Measurements from ENCODE around the gene MYBPC1. TPM values are rescaled to one million over a fixed set of nuclear protein-coding genes. Genes with fewer than 3 reads are reported as not detected.
"Not testable (repeated sequence)": the region's sequence is repeated elsewhere in the genome, so short reads cannot be mapped to it uniquely, and the experiment has no call there.

MYBPC1 gene
- total RNA-seq, 2 donors from 2014 or later = 0.49 to 1.5 TPM

DNA sequence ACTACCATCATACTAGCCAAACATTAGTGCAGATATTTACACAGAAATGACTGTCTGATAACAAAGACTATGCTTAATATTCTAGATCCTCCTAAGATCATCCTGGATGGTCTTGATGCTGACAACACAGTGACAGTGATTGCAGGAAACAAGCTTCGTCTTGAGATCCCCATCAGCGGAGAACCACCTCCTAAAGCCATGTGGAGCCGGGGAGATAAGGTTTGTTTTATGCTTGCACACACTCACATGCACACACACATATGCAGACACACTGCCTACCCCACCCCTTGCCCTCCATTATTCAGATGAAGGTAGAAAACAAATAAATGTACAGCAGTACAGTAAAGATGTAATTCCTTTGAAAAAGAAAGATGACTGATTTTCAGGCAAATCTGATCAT is 58.3 kb downstream of the MYBPC1 start:
- no peak for ATAC-seq (ENCODE audit: insufficient number of reproducible peaks, low FRiP score, low read depth)

DNA sequence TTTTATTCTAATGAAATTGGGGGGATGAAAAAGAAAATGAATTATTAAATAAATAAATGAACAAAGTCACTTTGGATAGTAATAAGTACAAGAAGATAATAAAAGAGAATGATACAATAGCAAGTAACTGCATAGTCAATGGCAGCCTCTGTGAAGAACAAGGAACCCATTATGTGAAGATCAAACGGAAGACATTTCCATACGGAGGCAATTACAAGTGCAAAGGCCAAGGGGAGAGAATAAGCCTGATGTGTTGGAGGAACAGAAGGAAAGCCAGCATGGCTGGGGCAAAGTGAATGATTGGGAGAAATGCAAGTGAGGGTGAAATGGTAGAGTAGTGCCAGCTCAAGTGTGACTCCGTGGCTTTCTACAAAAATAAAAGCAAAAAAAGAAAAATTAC is 58.7 kb downstream of the MYBPC1 start:
- DNase-seq (ENCODE audit: low spot score) = no peak
- Histone ChIP-seq H3K9me3 (no peaks in the 10 kb centered on the region), H3K27me3 (replicated peaks; ENCODE audit: insufficient read depth) (no peaks in the 10 kb centered on the region), H3K27ac (no peak overlapping the region), H3K4me3 (no peak overlapping the region), H3K36me3 (no peaks in the 10 kb centered on the region), H3K4me1 (ENCODE audit: control insufficient read depth in 1 of 2, low read depth in 2 of 2) (no peaks in the 10 kb centered on the region)
- ATAC-seq (ENCODE audit: insufficient number of reproducible peaks, low FRiP score, low read depth) = no peak
- TF ChIP-seq, protein P1, sequence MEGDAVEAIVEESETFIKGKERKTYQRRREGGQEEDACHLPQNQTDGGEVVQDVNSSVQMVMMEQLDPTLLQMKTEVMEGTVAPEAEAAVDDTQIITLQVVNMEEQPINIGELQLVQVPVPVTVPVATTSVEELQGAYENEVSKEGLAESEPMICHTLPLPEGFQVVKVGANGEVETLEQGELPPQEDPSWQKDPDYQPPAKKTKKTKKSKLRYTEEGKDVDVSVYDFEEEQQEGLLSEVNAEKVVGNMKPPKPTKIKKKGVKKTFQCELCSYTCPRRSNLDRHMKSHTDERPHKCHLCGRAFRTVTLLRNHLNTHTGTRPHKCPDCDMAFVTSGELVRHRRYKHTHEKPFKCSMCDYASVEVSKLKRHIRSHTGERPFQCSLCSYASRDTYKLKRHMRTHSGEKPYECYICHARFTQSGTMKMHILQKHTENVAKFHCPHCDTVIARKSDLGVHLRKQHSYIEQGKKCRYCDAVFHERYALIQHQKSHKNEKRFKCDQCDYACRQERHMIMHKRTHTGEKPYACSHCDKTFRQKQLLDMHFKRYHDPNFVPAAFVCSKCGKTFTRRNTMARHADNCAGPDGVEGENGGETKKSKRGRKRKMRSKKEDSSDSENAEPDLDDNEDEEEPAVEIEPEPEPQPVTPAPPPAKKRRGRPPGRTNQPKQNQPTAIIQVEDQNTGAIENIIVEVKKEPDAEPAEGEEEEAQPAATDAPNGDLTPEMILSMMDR (IDR thresholded peaks at IDR 0.05) = no peak

More for the DNA sequence above, 58.3 kb downstream of the MYBPC1 start:
- no peaks in the 10 kb centered on the region for H3K36me3 ChIP-seq
- no peak overlapping the region for H3K27ac ChIP-seq
- H3K27me3 ChIP-seq (replicated peaks; ENCODE audit: insufficient read depth) = no peaks in the 10 kb centered on the region
- no peaks in the 10 kb centered on the region for H3K9me3 ChIP-seq
- no peak for DNase-seq (ENCODE audit: low spot score)
- TF ChIP-seq, protein P1 (IDR thresholded peaks at IDR 0.05) = no peak
- no peak overlapping the region for H3K4me3 ChIP-seq
- H3K4me1 ChIP-seq (ENCODE audit: control insufficient read depth in 1 of 2, low read depth in 2 of 2) = no peaks in the 10 kb centered on the region

DNA sequence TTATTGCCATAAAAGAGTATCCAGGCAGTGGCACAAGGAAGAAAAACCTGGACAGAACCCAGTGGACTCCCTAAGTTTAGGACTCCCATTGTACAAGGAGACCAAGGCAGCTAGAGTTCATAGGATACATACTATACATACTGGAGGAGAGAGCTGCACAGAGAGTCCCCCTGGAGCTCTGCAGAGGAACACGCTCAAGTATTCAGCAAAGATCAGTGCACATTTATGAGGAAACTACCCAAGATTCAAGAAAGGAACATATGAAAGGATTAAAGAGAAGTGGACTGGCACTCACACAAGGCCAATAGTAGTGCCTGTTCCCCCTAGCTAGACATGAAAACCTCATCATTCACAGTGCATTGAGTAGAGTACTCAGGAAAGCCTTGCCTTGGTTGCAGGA is 59.7 kb downstream of the MYBPC1 start:
- no peak for DNase-seq (ENCODE audit: low spot score)
- Histone ChIP-seq H3K9me3 (no peaks in the 10 kb centered on the region), H3K4me3 (no peak overlapping the region), H3K27me3 (replicated peaks; ENCODE audit: insufficient read depth) (no peaks in the 10 kb centered on the region), H3K4me1 (ENCODE audit: control insufficient read depth in 1 of 2, low read depth in 2 of 2) (no peaks in the 10 kb centered on the region), H3K27ac (no peak overlapping the region), H3K36me3 (no peaks in the 10 kb centered on the region)
- no peak for ATAC-seq (ENCODE audit: insufficient number of reproducible peaks, low FRiP score, low read depth)
- TF ChIP-seq, protein P1 (IDR thresholded peaks at IDR 0.05) = no peak

DNA sequence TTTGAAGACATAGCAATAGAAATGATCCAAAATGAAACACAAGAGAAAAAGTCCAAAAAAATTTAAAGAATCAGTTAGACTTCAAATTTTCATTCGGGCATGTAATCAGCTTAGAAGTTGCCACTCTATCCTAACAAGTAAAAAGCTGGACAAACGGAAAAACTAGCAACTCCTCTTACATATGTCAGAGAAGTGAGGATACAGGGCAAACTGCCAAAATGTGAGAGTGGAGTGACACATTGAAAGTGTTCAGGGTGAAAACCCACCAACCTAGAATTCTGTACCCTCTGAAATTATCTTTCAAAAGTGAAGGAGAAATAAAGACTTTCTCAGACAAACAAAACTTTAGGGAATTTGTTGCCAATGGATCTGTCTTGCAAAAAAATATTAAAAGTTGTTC is 60.6 kb downstream of the MYBPC1 start:
- no peak for ATAC-seq (ENCODE audit: insufficient number of reproducible peaks, low FRiP score, low read depth)
- DNase-seq (ENCODE audit: low spot score) = no peak
- H3K27ac ChIP-seq = no peak overlapping the region
- H3K36me3 ChIP-seq = no peaks in the 10 kb centered on the region
- no peaks in the 10 kb centered on the region for H3K9me3 ChIP-seq
- H3K4me1 ChIP-seq (ENCODE audit: control insufficient read depth in 1 of 2, low read depth in 2 of 2) = no peaks in the 10 kb centered on the region
- H3K4me3 ChIP-seq = no peak overlapping the region
- H3K27me3 ChIP-seq (replicated peaks; ENCODE audit: insufficient read depth) = no peaks in the 10 kb centered on the region
- TF ChIP-seq, protein P1 (IDR thresholded peaks at IDR 0.05) = no peak

DNA sequence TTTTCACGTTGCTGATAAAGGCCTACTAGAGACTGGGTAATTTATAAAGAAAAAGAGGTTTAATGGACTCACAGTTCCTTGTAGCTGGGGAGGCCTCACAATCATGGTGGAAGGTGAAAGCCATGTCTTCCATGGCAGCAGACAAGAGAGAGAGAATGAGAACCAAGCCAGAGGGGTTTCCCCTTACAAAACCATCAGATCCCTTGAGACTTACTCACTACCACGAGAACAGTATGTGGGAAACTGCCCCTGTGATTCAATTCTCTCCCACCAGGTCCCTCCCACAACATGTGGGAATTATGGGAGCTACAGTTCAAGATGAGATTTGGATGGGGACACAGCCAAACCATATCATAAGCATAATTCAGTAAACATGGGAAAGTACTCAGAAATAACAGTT is 65.9 kb downstream of the MYBPC1 start:
- H3K27me3 ChIP-seq (replicated peaks; ENCODE audit: insufficient read depth); H3K4me1 ChIP-seq (ENCODE audit: control insufficient read depth in 1 of 2, low read depth in 2 of 2); DNase-seq (ENCODE audit: low spot score); H3K36me3 ChIP-seq; H3K27ac ChIP-seq; H3K4me3 ChIP-seq; H3K9me3 ChIP-seq; ATAC-seq (ENCODE audit: insufficient number of reproducible peaks, low FRiP score, low read depth): not testable (repeated sequence)

DNA sequence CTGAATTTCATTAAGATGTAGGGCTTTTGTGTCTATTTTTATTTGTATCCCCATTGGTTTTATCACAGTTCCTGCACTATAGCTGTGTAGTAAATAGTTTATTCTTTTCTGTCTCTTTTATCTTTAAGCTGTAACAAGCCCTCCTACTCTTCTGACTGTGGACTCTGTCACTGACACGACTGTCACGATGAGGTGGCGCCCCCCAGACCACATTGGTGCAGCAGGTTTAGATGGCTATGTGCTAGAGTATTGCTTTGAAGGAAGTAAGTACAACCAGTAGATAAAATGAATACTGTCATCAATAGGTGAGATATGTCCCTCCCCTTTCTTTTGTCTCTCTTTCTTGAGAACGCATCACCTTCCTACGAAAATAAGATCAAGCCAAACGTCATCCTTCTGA is 68.5 kb downstream of the MYBPC1 start:
- no peak for ATAC-seq (ENCODE audit: insufficient number of reproducible peaks, low FRiP score, low read depth)

More for the DNA sequence above, 68.5 kb downstream of the MYBPC1 start:
- TF ChIP-seq, protein P1 (IDR thresholded peaks at IDR 0.05) = no peak
- H3K36me3 ChIP-seq = no peaks in the 10 kb centered on the region
- H3K4me3 ChIP-seq = no peak overlapping the region
- no peak overlapping the region for H3K27ac ChIP-seq
- no peak for DNase-seq (ENCODE audit: low spot score)
- H3K9me3 ChIP-seq = no peaks in the 10 kb centered on the region
- no peaks in the 10 kb centered on the region for H3K4me1 ChIP-seq (ENCODE audit: control insufficient read depth in 1 of 2, low read depth in 2 of 2)
- no peaks in the 10 kb centered on the region for H3K27me3 ChIP-seq (replicated peaks; ENCODE audit: insufficient read depth)
